ENCODE data around the gene COLEC11. TPM values are rescaled to one million over a fixed set of nuclear protein-coding genes. Genes with fewer than 3 reads are reported as not detected.

Gene COLEC11
- total and polyA plus RNA-seq, 8 donors = 2.0 to 9.9 (median 3.3) TPM; not detected in 3

- intact Hi-C loops (cut with DNase I; ENCODE audit: low total_unique reads) = no loop called here
- Histone ChIP-seq H3K4me3 (no peak overlapping the region), H3K27me3 (peaks cover 0 to 17% (median 7%) of the 10 kb centered on the region in 3 donors), H3K36me3 (no peaks in the 10 kb centered on the region), H3K27ac (no peak overlapping the region), H3K9me3 (no peaks in the 10 kb centered on the region), H3K4me1 (no peaks in the 10 kb centered on the region)
- WGBS, 5 donors = 21 to 52% (median 41%) methylated on average over 3 of the region's 3 CpGs
- DNase-seq = no peak
- TF ChIP-seq POLR2AphosphoS5 (IDR thresholded peaks at IDR 0.05) = no peak
- TF ChIP-seq EP300 (IDR thresholded peaks at IDR 0.05) = no peak
These were observed 69.2 kb downstream of the COLEC11 start for GRCh38 chr2:3664118-3664517.

GRCh38 chr2:3664925-3665324 is 70.0 kb downstream of the COLEC11 start:
- no peak overlapping the region for H3K27ac ChIP-seq
- 64 to 76% (median 69%) methylated on average over 8 of the region's 8 CpGs for WGBS, 5 donors
- TF ChIP-seq CTCF (IDR thresholded peaks at IDR 0.05) (no peak), EP300 (IDR thresholded peaks at IDR 0.05) (no peak), POLR2A (IDR thresholded peaks at IDR 0.05) (no peak), POLR2AphosphoS5 (IDR thresholded peaks at IDR 0.05) (no peak)
- no peaks in the 10 kb centered on the region for H3K36me3 ChIP-seq
- no peak for DNase-seq
- intact Hi-C loops (cut with DNase I; ENCODE audit: low total_unique reads) = no loop called here
- H3K27me3 ChIP-seq = peaks cover 0 to 24% (median 7%) of the 10 kb centered on the region in 3 donors
- no peak overlapping the region for H3K4me3 ChIP-seq
- no peaks in the 10 kb centered on the region for H3K9me3 ChIP-seq
- H3K4me1 ChIP-seq = no peaks in the 10 kb centered on the region

DNA sequence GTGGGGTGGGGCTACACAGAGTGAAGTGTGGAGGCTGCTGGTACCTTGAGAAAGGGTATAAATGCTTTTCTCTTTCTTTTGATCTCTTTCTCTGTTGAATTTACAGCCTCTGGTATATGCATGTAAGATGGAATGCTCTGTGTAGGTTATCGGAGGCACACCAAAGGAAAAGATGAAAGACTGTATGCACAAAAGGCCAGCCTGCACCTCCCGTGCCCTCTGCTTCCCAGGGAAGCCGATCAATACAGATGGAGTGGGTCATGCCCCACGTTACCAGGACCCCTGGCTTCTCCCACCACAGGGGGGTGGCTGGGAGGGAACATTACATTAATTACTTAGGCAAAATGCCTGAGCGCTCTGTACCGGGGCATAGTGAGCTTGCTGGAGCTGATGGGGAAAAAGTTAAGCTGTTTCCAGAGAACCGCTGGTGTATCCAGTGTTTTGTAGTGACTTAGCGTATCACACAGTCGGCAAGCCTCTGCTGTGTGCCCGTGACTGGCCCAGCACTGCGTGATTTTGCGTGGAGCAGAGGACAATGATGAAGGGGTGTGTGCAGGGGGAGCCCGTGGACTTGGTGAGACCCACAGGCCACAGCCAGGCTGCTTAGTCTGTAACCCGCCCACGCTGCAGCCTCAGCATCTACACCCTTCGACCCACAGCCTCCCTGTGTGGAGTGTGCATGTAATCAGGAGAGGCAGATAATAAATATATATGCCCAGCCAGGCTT is 71.1 kb downstream of the COLEC11 start:
- whole genome bisulfite sequencing, 5 donors = 44 to 74% (median 60%) methylated on average over 15 to 16 of the region's 16 CpGs
- intact Hi-C loops (cut with DNase I; ENCODE audit: low total_unique reads) = no loop called here
- Histone ChIP-seq H3K4me1 (no peaks in the 10 kb centered on the region), H3K27me3 (peaks cover 0 to 28% (median 7%) of the 10 kb centered on the region in 3 donors), H3K9me3 (no peaks in the 10 kb centered on the region), H3K4me3 (no peak overlapping the region), H3K27ac (no peak overlapping the region), H3K36me3 (no peaks in the 10 kb centered on the region)
- DNase-seq = no peak
- TF ChIP-seq POLR2A (IDR thresholded peaks at IDR 0.05) (no peak), POLR2AphosphoS5 (IDR thresholded peaks at IDR 0.05) (no peak), CTCF (IDR thresholded peaks at IDR 0.05) (no peak), EP300 (IDR thresholded peaks at IDR 0.05) (no peak)

DNA sequence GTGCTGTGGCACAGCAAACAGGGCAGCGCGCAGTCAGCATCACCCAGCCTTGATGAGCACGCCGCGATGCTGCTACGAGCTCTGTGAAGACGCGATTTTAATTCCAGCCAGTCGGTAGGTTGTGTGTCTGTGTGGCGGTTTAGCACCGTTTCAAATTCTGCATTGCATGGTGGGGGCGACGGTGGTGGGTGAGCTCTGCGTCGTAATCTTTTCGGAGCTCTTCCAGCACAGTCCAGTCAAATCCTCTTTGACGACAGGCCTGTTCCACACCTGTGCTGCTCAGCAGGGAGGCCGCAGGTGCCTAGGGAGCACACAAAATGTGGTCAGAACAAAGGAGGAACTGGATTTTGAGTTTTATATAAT is 71.7 kb downstream of the COLEC11 start:
- Histone ChIP-seq H3K4me3 (no peak overlapping the region), H3K36me3 (no peaks in the 10 kb centered on the region), H3K27me3 (peaks cover 0 to 34% (median 7%) of the 10 kb centered on the region in 3 donors), H3K4me1 (no peaks in the 10 kb centered on the region), H3K9me3 (no peaks in the 10 kb centered on the region), H3K27ac (no peak overlapping the region)
- intact Hi-C loops (cut with DNase I; ENCODE audit: low total_unique reads) = no loop called here
- DNase-seq = no peak
- TF ChIP-seq CTCF (IDR thresholded peaks at IDR 0.05) (no peak), POLR2AphosphoS5 (IDR thresholded peaks at IDR 0.05) (no peak), EP300 (IDR thresholded peaks at IDR 0.05) (no peak), POLR2A (IDR thresholded peaks at IDR 0.05) (no peak)
- 90 to 93% (median 93%) methylated on average over 15 to 18 of the region's 18 CpGs for WGBS, 5 donors

DNA sequence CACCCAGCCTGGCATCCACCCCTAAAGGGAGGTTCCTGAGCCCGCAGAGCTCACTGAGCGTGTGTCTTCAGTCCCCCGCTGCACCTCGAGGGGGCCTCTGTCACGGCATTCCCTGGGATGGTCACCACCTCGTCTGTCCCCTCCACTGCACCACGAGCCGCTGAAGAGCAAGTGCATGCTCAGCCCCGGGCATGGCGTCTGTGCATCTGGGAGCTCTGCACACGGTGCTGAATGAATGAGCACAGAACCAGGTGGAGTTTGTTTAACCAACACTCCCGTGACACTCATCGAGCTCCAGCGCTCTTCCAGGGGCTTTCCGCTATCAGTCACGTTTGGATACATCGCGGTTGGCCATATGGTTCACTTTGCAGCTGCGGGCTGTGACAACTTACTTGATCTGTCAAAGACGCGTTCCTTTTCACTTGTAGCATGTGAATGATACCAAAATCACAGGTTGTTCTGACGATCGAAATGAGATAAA is 72.3 kb downstream of the COLEC11 start:
- WGBS, 5 donors = 52 to 59% (median 54%) methylated on average over 19 to 23 of the region's 23 CpGs
- H3K4me3 ChIP-seq = no peak overlapping the region
- H3K27me3 ChIP-seq = peaks cover 0 to 34% (median 7%) of the 10 kb centered on the region in 3 donors
- no peaks in the 10 kb centered on the region for H3K9me3 ChIP-seq
- no peak overlapping the region for H3K27ac ChIP-seq
- TF ChIP-seq EP300 (IDR thresholded peaks at IDR 0.05) = no peak
- TF ChIP-seq POLR2AphosphoS5 (IDR thresholded peaks at IDR 0.05) = no peak
- TF ChIP-seq POLR2A (IDR thresholded peaks at IDR 0.05) = no peak
- no peak for TF ChIP-seq CTCF (IDR thresholded peaks at IDR 0.05)
- DNase-seq = peak in 1 of 2 donors; percentile 59
- no peaks in the 10 kb centered on the region for H3K4me1 ChIP-seq
- intact Hi-C loops (cut with DNase I; ENCODE audit: low total_unique reads) = no loop called here
- H3K36me3 ChIP-seq = no peaks in the 10 kb centered on the region
